ENCODE data around the gene HECA.

DNA sequence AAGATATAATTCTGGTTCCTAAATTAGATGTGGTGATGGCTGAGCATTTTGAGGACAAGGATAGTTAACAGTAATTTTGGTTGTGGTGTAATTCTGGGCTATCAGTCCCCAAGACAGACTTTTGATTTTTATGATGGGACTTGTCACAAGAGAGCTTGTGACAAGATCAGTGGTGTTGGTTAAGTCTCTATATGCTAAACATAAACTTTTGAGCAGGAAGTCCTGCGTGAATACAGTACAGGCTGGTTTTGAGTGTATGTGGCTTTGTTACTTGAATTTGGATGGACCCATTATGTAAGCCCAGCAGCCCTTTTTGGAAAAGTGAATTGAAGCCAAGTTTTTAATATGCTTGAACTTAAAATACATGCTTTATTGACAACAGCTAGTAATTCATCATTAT, 38.9 kb downstream of the HECA start:
- TF ChIP-seq CTCF (IDR thresholded peaks at IDR 0.05; ENCODE audit: low read length) (no peak), EZH2phosphoT487 (IDR thresholded peaks at IDR 0.05; ENCODE audit: low read length) (no peak), EZH2 (optimal IDR thresholded peaks at IDR 0.05; ENCODE audit: low read depth, low read length) (no peak)

Data from MM.1S (cell line).